Adrenal gland (tissue), 5 donors: ENCODE measurements around the gene KRTAP4-5.

ENCODE experiments used
- POLR2A ChIP-seq, 2 donors: fragments of 450-650 bp; IDR thresholded peaks; one replicate each; pipeline ENCODE4 v1.6.1; 2017; ENCODE audit warnings: antibody characterized with exemption in 2 of 2, mild to moderate bottlenecking in 2 of 2, moderate library complexity in 1 of 2
- TF ChIP-seq, protein P1 (sequence below), 6 experiments: fragments of 450-650 bp in 4 of 6; fragments of 200-600 bp in 2 of 6; sonication (generic) in 1 of 6; IDR thresholded peaks; 1 replicate in 5 of 6; 2 replicates in 1 of 6; pipeline versions ENCODE4 v1.5.1 to v1.8.0; 2016 to 2021; ENCODE audit warnings: antibody characterized with exemption in 6 of 6, mild to moderate bottlenecking in 2 of 6, moderate library complexity in 1 of 6
- donor health status: DM: no; HTN: no; CAD: no.

DNA sequence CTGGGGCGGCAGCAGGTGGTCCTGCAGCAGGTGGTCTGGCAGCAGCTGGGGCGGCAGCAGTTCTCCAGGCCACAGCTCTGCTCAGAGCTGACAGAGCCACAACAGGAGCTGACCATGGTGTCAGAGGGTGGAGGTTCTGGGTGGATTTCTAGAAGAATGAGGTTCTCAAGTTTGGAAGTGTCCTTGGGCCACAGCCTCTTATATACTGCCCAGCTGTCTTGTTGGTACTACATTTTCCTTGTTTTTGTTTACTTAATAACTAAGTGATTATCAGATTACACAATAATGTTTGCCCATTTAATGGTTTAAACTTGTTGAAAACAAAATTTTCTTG lies at the start of gene KRTAP4-5:
- TF ChIP-seq POLR2A (IDR thresholded peaks at IDR 0.05): no peak
- TF ChIP-seq, protein P1, sequence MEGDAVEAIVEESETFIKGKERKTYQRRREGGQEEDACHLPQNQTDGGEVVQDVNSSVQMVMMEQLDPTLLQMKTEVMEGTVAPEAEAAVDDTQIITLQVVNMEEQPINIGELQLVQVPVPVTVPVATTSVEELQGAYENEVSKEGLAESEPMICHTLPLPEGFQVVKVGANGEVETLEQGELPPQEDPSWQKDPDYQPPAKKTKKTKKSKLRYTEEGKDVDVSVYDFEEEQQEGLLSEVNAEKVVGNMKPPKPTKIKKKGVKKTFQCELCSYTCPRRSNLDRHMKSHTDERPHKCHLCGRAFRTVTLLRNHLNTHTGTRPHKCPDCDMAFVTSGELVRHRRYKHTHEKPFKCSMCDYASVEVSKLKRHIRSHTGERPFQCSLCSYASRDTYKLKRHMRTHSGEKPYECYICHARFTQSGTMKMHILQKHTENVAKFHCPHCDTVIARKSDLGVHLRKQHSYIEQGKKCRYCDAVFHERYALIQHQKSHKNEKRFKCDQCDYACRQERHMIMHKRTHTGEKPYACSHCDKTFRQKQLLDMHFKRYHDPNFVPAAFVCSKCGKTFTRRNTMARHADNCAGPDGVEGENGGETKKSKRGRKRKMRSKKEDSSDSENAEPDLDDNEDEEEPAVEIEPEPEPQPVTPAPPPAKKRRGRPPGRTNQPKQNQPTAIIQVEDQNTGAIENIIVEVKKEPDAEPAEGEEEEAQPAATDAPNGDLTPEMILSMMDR (IDR thresholded peaks at IDR 0.05): no peak
